OCI-LY3 (cell line): ENCODE data around the gene SLC45A2.

Experiments used
- CTCF ChIP-seq: fragments of 200-600, 300-600 bp; sonication (generic); IDR thresholded peaks from 2 replicates; pipeline ENCODE4 v1.5.1; 2014; ENCODE audit warnings: antibody characterized with exemption, low read length, low read depth
- EZH2phosphoT487 ChIP-seq: fragments of 200-600 bp; shearing (Covaris generic); IDR thresholded peaks from 2 replicates; pipeline ENCODE4 v1.6.1; 2018; ENCODE audit warnings: antibody characterized with exemption, mixed run types, low read depth

GRCh38 chr5:33944543-33945132, 39.9 kb downstream of the SLC45A2 start:
- TF ChIP-seq CTCF (no peak), EZH2phosphoT487 (no peak)
